ENCODE measurements around the gene OGDH.

Gene OGDH

GRCh38 chr7:44729949-44730590 lies 123.6 kb downstream of the OGDH start:
- TF ChIP-seq CREB1 (IDR thresholded peaks at IDR 0.05; ENCODE audit: low read depth) (no peak), REST (IDR thresholded peaks at IDR 0.05; ENCODE audit: low read depth) (no peak), YY1 (IDR thresholded peaks at IDR 0.05; ENCODE audit: low read depth) (no peak), EGR1 (IDR thresholded peaks at IDR 0.05) (no peak), TEAD4 (IDR thresholded peaks at IDR 0.05) (no peak), NFIC (IDR thresholded peaks at IDR 0.05) (no peak), MAX (IDR thresholded peaks at IDR 0.05) (no peak), FOXM1 (IDR thresholded peaks at IDR 0.05; ENCODE audit: borderline replicate concordance, low read depth) (no peak), TAF1 (IDR thresholded peaks at IDR 0.05; ENCODE audit: low read depth) (no peak), RAD21 (IDR thresholded peaks at IDR 0.05; ENCODE audit: low read depth) (no peak), ZBTB7A (IDR thresholded peaks at IDR 0.05; ENCODE audit: low read depth) (no peak), EP300 (IDR thresholded peaks at IDR 0.05; ENCODE audit: borderline replicate concordance) (no peak), TCF12 (IDR thresholded peaks at IDR 0.05; ENCODE audit: low read depth) (no peak), CEBPB (IDR thresholded peaks at IDR 0.05) (no peak), USF1 (IDR thresholded peaks at IDR 0.05) (no peak)

GRCh38 chr7:44733708-44734481 lies 127.5 kb downstream of the OGDH start:
- no peak for TF ChIP-seq MAX (IDR thresholded peaks at IDR 0.05)
- TF ChIP-seq NFIC (IDR thresholded peaks at IDR 0.05), result no peak
- no peak for TF ChIP-seq RAD21 (IDR thresholded peaks at IDR 0.05; ENCODE audit: low read depth)
- no peak for TF ChIP-seq REST (IDR thresholded peaks at IDR 0.05; ENCODE audit: low read depth)
- no peak for TF ChIP-seq TAF1 (IDR thresholded peaks at IDR 0.05; ENCODE audit: low read depth)
- TF ChIP-seq EGR1 (IDR thresholded peaks at IDR 0.05), result no peak
- no peak for TF ChIP-seq ZBTB7A (IDR thresholded peaks at IDR 0.05; ENCODE audit: low read depth)

- peak; percentile 43 for TF ChIP-seq TEAD4 (IDR thresholded peaks at IDR 0.05)
- TF ChIP-seq MAX (IDR thresholded peaks at IDR 0.05), result no peak
Observed at GRCh38 chr7:44735403-44736165, 129.2 kb downstream of the OGDH start.

GRCh38 chr7:44736896-44737295 lies 130.5 kb downstream of the OGDH start:
- no peak for TF ChIP-seq USF1 (IDR thresholded peaks at IDR 0.05)
- TF ChIP-seq TAF1 (IDR thresholded peaks at IDR 0.05; ENCODE audit: low read depth), result no peak
- no peak for TF ChIP-seq TCF12 (IDR thresholded peaks at IDR 0.05; ENCODE audit: low read depth)
- TF ChIP-seq TEAD4 (IDR thresholded peaks at IDR 0.05), result no peak
- no peak for TF ChIP-seq CEBPB (IDR thresholded peaks at IDR 0.05)
- TF ChIP-seq RAD21 (IDR thresholded peaks at IDR 0.05; ENCODE audit: low read depth), result no peak
- no peak for TF ChIP-seq EGR1 (IDR thresholded peaks at IDR 0.05)
- TF ChIP-seq EP300 (IDR thresholded peaks at IDR 0.05; ENCODE audit: borderline replicate concordance), result no peak
- TF ChIP-seq CREB1 (IDR thresholded peaks at IDR 0.05; ENCODE audit: low read depth), result no peak
- TF ChIP-seq ZBTB7A (IDR thresholded peaks at IDR 0.05; ENCODE audit: low read depth), result no peak
- no peak for TF ChIP-seq FOXM1 (IDR thresholded peaks at IDR 0.05; ENCODE audit: borderline replicate concordance, low read depth)
- TF ChIP-seq NFIC (IDR thresholded peaks at IDR 0.05), result no peak
- no peak for TF ChIP-seq YY1 (IDR thresholded peaks at IDR 0.05; ENCODE audit: low read depth)
- TF ChIP-seq REST (IDR thresholded peaks at IDR 0.05; ENCODE audit: low read depth), result no peak
- no peak for TF ChIP-seq MAX (IDR thresholded peaks at IDR 0.05)
